Measurements from ENCODE around the gene NDUFB3.
A peak's percentile ranks its signal among the peaks of the same experiment; 100 is the strongest.
"Not testable (repeated sequence)": the region's sequence is repeated elsewhere in the genome, so short reads cannot be mapped to it uniquely, and the experiment has no call there.

The NDUFB3 gene

DNA sequence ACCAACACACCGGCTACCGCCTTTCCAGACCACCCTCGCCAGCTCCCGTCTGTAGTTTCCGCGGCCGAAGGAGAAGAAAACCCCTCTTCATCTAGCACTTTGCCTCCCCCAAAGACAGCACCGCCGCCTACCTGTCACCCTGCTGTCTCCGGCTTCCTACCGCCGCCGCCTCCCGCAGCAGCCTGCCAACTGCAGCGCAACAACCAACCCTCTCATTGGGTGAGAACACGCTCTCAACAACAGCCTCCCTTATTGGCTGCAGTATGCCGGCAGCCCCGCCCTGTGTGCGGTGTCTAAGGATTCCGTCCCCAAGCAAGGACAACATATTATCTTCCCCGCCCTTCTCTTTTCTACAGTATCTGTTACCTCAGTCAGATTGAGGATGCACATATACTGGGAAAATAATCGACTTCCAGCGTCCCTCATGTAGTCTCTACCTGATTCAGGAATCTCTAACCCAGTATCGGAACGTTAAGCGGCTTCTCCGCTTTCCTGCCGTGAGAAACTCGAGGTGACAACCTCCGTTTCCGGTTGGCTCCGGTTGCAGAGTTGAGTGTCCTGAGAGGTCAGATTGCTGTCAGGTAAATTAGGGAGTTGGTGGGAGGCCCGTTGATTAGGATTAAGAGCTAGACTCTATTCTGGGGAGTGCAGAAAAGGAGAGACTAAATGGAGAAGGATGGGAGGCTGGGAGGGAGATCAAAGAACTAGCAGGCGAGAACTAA, at the start of gene NDUFB3, which contains the start of gene HYCC2:
NDUFB3 (plus strand) TSS at position 523 of the 722 bp plus-strand sequence. CDS start 6,882 bp downstream, outside the sequence.
HYCC2 (minus strand) TSS at position 193 of the 722 bp plus-strand sequence. CDS start 47,662 bp downstream, outside the sequence.
- CTCF ChIA-PET, result interaction anchor here (1.6 to 5.9 kb wide), 5 partner anchors 87 to 170 kb away, joined by 5 to 104 read pairs (median 28); partner anchors contain the start of genes CASP10 and ORC2
- Mint-ChIP-seq H3K27me3 (no peaks in the 10 kb centered on the region), H3K4me3 (peak within 1 kb of the TSS; percentile 89), H3K9me3 (no peaks in the 10 kb centered on the region), H3K4me1 (peaks cover 53% of the 10 kb centered on the region), H3K27ac (peak within 1 kb of the TSS; percentile 93), H3K36me3 (peaks cover 10% of the 10 kb centered on the region)
- DNase-seq, result peak; percentile 95

GRCh38 chr2:201024518-201024917, 47.3 kb upstream of the NDUFB3 start:
- CTCF ChIA-PET, result interaction anchor here (1.1 kb wide), 1 partner anchor 48 kb away, joined by 3 read pairs; no protein-coding TSS in a partner anchor
- Mint-ChIP-seq H3K36me3 (peaks cover 47% of the 10 kb centered on the region), H3K4me3 (no peak overlapping the region), H3K9me3 (peaks cover 2% of the 10 kb centered on the region), H3K27me3 (no peaks in the 10 kb centered on the region), H3K4me1 (peaks cover 23% of the 10 kb centered on the region), H3K27ac (no peak overlapping the region)
- no peak for DNase-seq

GRCh38 chr2:201034355-201034754, 37.4 kb upstream of the NDUFB3 start:
- Mint-ChIP-seq H3K9me3 (peaks cover 11% of the 10 kb centered on the region), H3K36me3 (peaks cover 39% of the 10 kb centered on the region)
- DNase-seq, H3K4me3 Mint-ChIP-seq, H3K27ac Mint-ChIP-seq, H3K4me1 Mint-ChIP-seq, H3K27me3 Mint-ChIP-seq, CTCF ChIA-PET: not testable (repeated sequence)

DNA sequence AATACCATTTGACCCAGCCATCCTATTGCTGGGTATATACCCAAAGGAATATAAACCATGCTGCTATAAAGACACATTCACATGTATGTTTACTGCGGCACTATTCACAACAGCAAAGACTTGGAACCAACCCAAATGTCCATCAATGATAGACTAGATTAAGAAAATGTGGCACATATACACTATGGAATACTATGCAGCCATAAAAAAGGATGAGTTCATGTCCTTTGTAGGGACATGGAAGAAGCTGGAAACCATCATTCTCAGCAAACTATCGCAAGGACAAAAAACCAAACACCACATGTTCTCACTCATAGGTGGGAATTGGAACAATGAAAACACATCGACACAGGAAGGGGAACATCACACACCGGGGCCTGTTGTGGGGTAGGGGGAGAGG, 33.4 kb upstream of the NDUFB3 start:
- DNase-seq, H3K4me3 Mint-ChIP-seq, H3K4me1 Mint-ChIP-seq, CTCF ChIA-PET, H3K27me3 Mint-ChIP-seq, H3K27ac Mint-ChIP-seq: not testable (repeated sequence)
- peaks cover 39% of the 10 kb centered on the region for H3K36me3 Mint-ChIP-seq
- H3K9me3 Mint-ChIP-seq, result peaks cover 10% of the 10 kb centered on the region

- H3K27ac Mint-ChIP-seq, result no peak overlapping the region
- no peaks in the 10 kb centered on the region for H3K27me3 Mint-ChIP-seq
- peaks cover 41% of the 10 kb centered on the region for H3K36me3 Mint-ChIP-seq
- CTCF ChIA-PET, result no interaction called here
- H3K4me1 Mint-ChIP-seq, result no peaks in the 10 kb centered on the region
- peaks cover 10% of the 10 kb centered on the region for H3K9me3 Mint-ChIP-seq
- H3K4me3 Mint-ChIP-seq, result no peak overlapping the region
- no peak for DNase-seq
Measured at GRCh38 chr2:201038855-201039254, 32.9 kb upstream of the NDUFB3 start.

- no peak for DNase-seq
- H3K27ac Mint-ChIP-seq, result no peak overlapping the region
- CTCF ChIA-PET, result interaction anchor here (0.9 kb wide), 1 partner anchor 13 kb away, joined by 3 read pairs; no protein-coding TSS in a partner anchor
- peaks cover 36% of the 10 kb centered on the region for H3K36me3 Mint-ChIP-seq
- peaks cover 10% of the 10 kb centered on the region for H3K9me3 Mint-ChIP-seq
- H3K4me1 Mint-ChIP-seq, result no peaks in the 10 kb centered on the region
- H3K4me3 Mint-ChIP-seq, result no peak overlapping the region
- no peaks in the 10 kb centered on the region for H3K27me3 Mint-ChIP-seq
Measured at GRCh38 chr2:201040867-201041628, 30.8 kb upstream of the NDUFB3 start.

DNA sequence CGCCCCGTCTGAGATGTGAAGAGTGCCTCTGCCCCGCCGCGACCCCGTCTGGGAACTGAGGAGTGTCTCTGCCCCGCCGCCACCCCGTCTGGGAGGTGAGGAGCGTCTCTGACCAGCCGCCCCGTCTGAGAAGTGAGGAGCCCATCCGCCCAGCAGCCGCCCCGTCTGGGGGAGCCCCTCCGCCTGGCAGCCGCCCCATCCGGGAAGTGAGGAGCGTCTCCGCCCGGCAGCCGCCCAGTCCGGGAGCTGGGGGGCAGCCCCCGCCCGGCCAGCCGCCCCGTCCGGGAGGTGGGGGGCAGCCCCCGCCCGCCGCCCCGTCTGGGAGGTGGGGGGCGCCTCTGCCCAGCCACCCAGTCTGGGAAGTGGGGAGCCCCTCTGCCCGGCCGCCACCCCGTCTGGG, 29.4 kb upstream of the NDUFB3 start:
- H3K4me1 Mint-ChIP-seq, CTCF ChIA-PET, DNase-seq, H3K27ac Mint-ChIP-seq, H3K27me3 Mint-ChIP-seq, H3K4me3 Mint-ChIP-seq: not testable (repeated sequence)
- peaks cover 36% of the 10 kb centered on the region for H3K36me3 Mint-ChIP-seq
- peaks cover 13% of the 10 kb centered on the region for H3K9me3 Mint-ChIP-seq

DNA sequence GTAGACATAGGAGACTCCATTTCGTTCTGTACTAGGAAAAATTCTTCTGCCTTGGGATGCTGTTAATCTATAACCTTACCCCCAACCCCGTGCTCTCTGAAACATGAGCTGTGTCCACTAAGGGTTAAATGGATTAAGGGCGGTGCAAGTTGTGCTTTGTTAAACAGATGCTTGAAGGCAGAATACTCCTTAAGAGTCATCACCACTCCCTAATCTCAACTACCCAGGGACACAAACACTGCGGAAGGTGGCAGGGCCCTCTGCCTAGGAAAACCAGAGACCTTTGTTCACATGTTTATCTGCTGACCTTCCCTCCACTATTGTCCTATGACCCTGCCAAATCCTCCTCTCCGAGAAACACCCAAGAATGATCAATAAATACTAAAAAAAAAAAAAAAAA, 28.8 kb upstream of the NDUFB3 start:
- H3K27me3 Mint-ChIP-seq, DNase-seq, H3K27ac Mint-ChIP-seq, H3K4me3 Mint-ChIP-seq, CTCF ChIA-PET, H3K4me1 Mint-ChIP-seq: not testable (repeated sequence)
- Mint-ChIP-seq H3K36me3 (peaks cover 37% of the 10 kb centered on the region), H3K9me3 (peaks cover 13% of the 10 kb centered on the region)

DNA sequence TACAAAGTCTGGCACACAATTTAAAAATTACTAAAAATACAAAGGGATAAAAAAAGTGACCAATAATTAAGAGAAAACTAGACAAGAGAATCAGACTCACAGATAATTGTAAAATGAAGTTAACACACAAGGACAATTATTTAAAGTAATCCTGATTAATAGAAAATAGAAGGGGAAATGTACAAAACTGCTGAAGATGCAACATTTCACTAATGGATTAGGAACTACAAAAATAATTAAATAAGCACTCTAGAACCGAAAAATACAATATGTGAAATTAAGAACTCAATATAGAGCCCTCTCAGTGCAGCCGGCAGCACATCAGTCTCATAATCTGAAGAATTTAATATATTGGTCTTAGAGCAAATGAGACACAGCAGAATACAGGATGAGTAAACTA, 24.9 kb upstream of the NDUFB3 start:
- CTCF ChIA-PET, result no interaction called here
- Mint-ChIP-seq H3K36me3 (peaks cover 39% of the 10 kb centered on the region), H3K9me3 (peaks cover 8% of the 10 kb centered on the region), H3K27ac (no peak overlapping the region), H3K27me3 (no peaks in the 10 kb centered on the region), H3K4me1 (no peaks in the 10 kb centered on the region), H3K4me3 (no peak overlapping the region)
- no peak for DNase-seq

DNA sequence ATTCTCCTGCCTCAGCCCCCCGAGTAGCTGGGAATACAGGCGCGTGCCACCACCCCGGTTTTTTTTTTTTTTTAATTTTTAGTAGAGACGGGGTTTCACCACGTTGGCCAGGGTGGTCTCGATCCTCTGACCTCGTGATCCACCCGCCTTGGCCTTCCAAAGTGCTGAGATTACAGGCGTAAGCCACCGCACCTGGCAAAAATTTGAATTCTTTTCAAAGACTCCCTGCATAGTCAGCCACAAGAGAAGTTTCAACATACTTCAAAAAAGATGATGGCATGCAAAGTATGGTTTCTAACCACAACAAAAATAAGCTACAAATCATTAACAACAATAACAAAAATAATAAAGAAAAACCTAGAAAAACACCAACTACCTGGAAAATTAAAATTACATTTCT, 22.3 kb upstream of the NDUFB3 start:
- Mint-ChIP-seq H3K4me3 (no peak overlapping the region), H3K27ac (no peak overlapping the region), H3K9me3 (peaks cover 4% of the 10 kb centered on the region), H3K4me1 (peaks cover 7% of the 10 kb centered on the region), H3K36me3 (peaks cover 32% of the 10 kb centered on the region), H3K27me3 (no peaks in the 10 kb centered on the region)
- CTCF ChIA-PET, result no interaction called here
- DNase-seq, result no peak

- H3K36me3 Mint-ChIP-seq, result peaks cover 13% of the 10 kb centered on the region
- DNase-seq, result no peak
- no peaks in the 10 kb centered on the region for H3K9me3 Mint-ChIP-seq
- peaks cover 8% of the 10 kb centered on the region for H3K4me1 Mint-ChIP-seq
- no peaks in the 10 kb centered on the region for H3K27me3 Mint-ChIP-seq
- CTCF ChIA-PET, result interaction anchor here (1.1 kb wide), 1 partner anchor 12 kb away, joined by 5 read pairs; no protein-coding TSS in a partner anchor
- no peak overlapping the region for H3K27ac Mint-ChIP-seq
- no peak overlapping the region for H3K4me3 Mint-ChIP-seq
Measured at GRCh38 chr2:201057087-201057521, 14.7 kb upstream of the NDUFB3 start.

DNA sequence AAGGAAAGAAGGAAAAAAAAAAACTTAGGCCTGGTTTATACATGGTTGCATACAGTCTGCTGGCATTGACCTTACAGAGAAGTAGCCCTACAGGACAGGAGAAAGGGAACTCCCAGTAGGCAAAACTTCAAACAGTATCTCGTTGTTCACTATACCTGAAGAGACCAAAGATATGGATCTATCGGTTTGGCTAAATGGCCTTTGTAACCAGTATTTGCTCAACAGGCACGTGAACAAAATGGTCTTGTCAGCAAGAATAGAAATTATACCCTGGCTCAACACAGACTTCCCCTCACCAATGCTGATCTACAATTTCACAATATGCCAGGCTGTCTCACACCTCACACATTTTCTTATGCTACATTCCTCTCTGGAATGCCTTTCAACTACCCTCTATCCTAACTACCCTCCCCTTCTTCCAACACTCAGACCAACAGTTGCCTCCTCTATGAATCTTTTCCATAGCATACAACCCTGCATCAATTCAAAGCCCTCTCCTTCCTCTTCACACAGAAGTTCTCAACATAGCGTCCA, 14.0 kb upstream of the NDUFB3 start:
- CTCF ChIA-PET, result no interaction called here
- Mint-ChIP-seq H3K27ac (no peak overlapping the region), H3K9me3 (no peaks in the 10 kb centered on the region), H3K27me3 (no peaks in the 10 kb centered on the region), H3K4me1 (peaks cover 3% of the 10 kb centered on the region), H3K4me3 (no peak overlapping the region), H3K36me3 (peaks cover 12% of the 10 kb centered on the region)
- no peak for DNase-seq

- Mint-ChIP-seq H3K4me3 (no peak overlapping the region), H3K27me3 (no peaks in the 10 kb centered on the region), H3K9me3 (no peaks in the 10 kb centered on the region), H3K27ac (no peak overlapping the region), H3K4me1 (peaks cover 7% of the 10 kb centered on the region), H3K36me3 (peaks cover 9% of the 10 kb centered on the region)
- DNase-seq, result no peak
- CTCF ChIA-PET, result interaction anchor here (1.0 kb wide), 1 partner anchor 10 kb away, joined by 3 read pairs; no protein-coding TSS in a partner anchor
Measured at GRCh38 chr2:201058914-201059313, 12.9 kb upstream of the NDUFB3 start.

DNA sequence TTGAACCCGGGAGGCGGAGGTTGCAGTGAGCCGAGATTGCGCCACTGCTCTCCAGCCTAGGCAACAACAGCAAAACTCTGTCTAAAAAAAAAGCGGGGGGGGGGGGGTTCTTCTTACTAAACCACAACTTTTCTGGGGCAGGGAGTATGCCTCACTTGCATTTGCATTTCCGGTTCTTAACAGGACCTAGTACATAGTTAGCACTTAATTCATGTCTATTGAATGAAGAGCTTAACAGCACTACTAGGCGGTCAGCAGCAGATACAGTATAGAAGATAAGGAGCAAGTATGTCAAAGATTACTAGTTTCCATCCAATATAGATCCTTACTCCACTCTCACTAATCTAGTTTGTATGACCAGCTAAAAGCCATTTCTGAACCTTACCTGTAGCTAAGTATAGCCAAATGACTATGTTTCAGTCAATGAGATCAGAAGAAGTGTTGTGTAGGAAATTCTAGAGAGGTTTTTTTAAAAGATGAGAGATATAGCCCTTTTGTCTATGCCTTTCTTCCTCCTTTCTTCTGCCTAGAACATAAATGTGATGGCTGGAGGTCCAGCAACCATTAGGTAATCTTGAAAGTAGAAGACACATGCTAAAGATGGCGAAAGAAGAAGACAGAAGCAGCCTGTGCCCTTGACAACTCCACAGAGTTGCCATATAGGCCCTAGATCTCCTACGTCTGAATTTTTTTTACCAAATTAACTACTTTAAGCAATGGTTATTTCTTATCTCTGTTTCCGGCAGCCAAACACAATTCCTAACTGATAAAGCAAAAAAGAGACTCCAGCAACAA, 11.6 kb upstream of the NDUFB3 start:
- Mint-ChIP-seq H3K4me3 (no peak overlapping the region), H3K36me3 (peaks cover 9% of the 10 kb centered on the region), H3K9me3 (no peaks in the 10 kb centered on the region), H3K27me3 (no peaks in the 10 kb centered on the region), H3K4me1 (peaks cover 10% of the 10 kb centered on the region), H3K27ac (no peak overlapping the region)
- no peak for DNase-seq
- CTCF ChIA-PET, result interaction anchor here (0.6 kb wide), 1 partner anchor 1255 kb away, joined by 3 read pairs; no protein-coding TSS in a partner anchor
